Ascending aorta (tissue), 2 donors: ENCODE measurements around the gene RPRML. TPM values are rescaled to one million over a fixed set of nuclear protein-coding genes. Genes with fewer than 3 reads are reported as not detected.

ENCODE experiments used
- DNase-seq, 2 donors: peaks; one replicate each; pipeline ENCODE4 v3.0.0-alpha.2; 2019; ENCODE audit warnings: low spot score in 2 of 2
- H3K27ac ChIP-seq, 2 donors: fragments of 200-600 bp; sonication (generic); one replicate each; pipeline ENCODE4 v1.5.1; 2016 to 2017; ENCODE audit warnings: mild to moderate bottlenecking in 1 of 2
- H3K27me3 ChIP-seq: fragments of 200-600 bp; sonication (generic); one replicate; pipeline ENCODE4 v1.5.1; 2017
- H3K36me3 ChIP-seq, 2 donors: fragments of 200-600 bp; sonication (generic); one replicate each; pipeline ENCODE4 v1.5.1; 2016
- H3K4me1 ChIP-seq, 2 donors: fragments of 200-600 bp; sonication (generic); one replicate each; pipeline ENCODE4 v1.5.1; 2016 to 2017; ENCODE audit warnings: mild to moderate bottlenecking in 1 of 2
- H3K4me3 ChIP-seq, 2 donors: fragments of 200-600 bp; sonication (generic); one replicate each; pipeline ENCODE4 v1.5.1; 2016 to 2017; ENCODE audit warnings: mild to moderate bottlenecking in 1 of 2
- H3K9me3 ChIP-seq, 2 donors: fragments of 200-600 bp; sonication (generic); one replicate each; pipeline ENCODE4 v1.5.1; 2016
- intact Hi-C: fragments of 100-400 bp; cut with DNase I; formaldehyde crosslinking; loops from one replicate; pipeline ENCODE4 v1.15.1; 2023
- total RNA-seq: library from RNA; depleted of rRNA; stranded (reverse); fragments of >200 nt; gene quantifications from one replicate; pipeline ENCODE4 v1.1.0, GENCODE V29; 2016
- TF ChIP-seq, protein P1 (sequence below), 3 experiments: fragments of 200-600 bp in 2 of 3; fragments of 450-650 bp in 1 of 3; sonication (generic) in 2 of 3; IDR thresholded peaks; one replicate each; pipeline ENCODE4 v1.5.1; 2016 to 2019; ENCODE audit warnings: antibody characterized with exemption in 3 of 3, mild to moderate bottlenecking in 1 of 3, moderate library complexity in 1 of 3

The RPRML gene
- total RNA-seq, 1 donor from 2014 or later = not detected

DNA sequence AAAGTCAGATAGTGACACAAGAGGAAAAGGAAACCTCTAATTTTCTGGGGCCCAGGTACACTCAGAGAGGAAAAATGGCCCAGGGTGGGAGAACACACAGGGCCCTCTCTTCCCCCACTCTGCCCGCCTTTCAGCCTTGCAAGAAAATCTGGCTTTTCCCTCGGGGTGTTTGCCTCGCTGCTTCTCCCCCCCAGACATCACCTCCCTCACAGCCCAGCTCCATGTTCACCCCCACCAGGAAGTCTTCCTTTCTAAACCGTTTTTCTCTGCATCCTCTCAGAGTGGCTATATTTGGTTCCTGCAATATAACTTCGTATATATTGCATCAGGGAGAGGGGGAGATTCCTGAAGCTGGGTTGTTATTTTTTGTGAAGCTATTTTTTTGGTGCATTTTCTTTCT, 27.3 kb downstream of the RPRML start:
- Histone ChIP-seq H3K27ac (no peak overlapping the region), H3K9me3 (no peaks in the 10 kb centered on the region), H3K27me3 (no peaks in the 10 kb centered on the region), H3K4me1 (no peaks in the 10 kb centered on the region), H3K4me3 (no peak overlapping the region), H3K36me3 (no peaks in the 10 kb centered on the region)
- no peak for DNase-seq
- TF ChIP-seq, protein P1, sequence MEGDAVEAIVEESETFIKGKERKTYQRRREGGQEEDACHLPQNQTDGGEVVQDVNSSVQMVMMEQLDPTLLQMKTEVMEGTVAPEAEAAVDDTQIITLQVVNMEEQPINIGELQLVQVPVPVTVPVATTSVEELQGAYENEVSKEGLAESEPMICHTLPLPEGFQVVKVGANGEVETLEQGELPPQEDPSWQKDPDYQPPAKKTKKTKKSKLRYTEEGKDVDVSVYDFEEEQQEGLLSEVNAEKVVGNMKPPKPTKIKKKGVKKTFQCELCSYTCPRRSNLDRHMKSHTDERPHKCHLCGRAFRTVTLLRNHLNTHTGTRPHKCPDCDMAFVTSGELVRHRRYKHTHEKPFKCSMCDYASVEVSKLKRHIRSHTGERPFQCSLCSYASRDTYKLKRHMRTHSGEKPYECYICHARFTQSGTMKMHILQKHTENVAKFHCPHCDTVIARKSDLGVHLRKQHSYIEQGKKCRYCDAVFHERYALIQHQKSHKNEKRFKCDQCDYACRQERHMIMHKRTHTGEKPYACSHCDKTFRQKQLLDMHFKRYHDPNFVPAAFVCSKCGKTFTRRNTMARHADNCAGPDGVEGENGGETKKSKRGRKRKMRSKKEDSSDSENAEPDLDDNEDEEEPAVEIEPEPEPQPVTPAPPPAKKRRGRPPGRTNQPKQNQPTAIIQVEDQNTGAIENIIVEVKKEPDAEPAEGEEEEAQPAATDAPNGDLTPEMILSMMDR (IDR thresholded peaks at IDR 0.05) = no peak
- intact Hi-C loops = no loop called here

DNA sequence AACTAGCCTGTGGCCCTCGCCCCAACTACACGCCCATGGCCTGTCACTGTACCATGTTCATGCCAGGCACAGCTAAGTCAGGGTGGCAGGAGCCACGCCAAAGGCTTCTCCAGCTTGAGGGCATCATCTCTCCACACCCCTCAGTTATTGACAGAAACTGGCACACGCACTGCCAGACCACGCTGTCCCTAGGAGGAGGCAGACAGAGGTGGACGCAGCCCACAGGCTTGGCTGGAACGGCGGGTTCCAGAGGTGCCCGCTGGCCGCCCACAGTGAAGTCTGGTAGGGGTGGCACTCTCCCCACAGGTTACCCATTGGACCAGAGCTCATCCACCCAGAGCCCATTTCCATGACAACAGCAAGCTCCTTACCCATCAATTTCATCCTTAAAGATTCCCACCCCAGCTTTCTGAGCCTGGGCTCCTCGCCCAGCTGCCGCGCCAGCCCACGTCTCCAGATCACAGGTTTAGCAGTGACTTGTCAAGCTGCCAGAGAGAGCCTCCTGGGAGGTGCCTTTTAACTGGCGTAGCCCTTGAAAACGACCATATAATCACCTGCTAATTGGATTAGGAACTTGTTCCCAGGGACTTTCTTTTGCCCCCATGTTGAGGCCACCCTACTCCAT, 27.9 kb downstream of the RPRML start:
- TF ChIP-seq, protein P1 (IDR thresholded peaks at IDR 0.05) = no peak
- DNase-seq = no peak
- H3K4me1 ChIP-seq = no peaks in the 10 kb centered on the region
- no peaks in the 10 kb centered on the region for H3K36me3 ChIP-seq
- H3K9me3 ChIP-seq = no peaks in the 10 kb centered on the region
- intact Hi-C loops = no loop called here
- no peaks in the 10 kb centered on the region for H3K27me3 ChIP-seq
- H3K27ac ChIP-seq = no peak overlapping the region
- no peak overlapping the region for H3K4me3 ChIP-seq

DNA sequence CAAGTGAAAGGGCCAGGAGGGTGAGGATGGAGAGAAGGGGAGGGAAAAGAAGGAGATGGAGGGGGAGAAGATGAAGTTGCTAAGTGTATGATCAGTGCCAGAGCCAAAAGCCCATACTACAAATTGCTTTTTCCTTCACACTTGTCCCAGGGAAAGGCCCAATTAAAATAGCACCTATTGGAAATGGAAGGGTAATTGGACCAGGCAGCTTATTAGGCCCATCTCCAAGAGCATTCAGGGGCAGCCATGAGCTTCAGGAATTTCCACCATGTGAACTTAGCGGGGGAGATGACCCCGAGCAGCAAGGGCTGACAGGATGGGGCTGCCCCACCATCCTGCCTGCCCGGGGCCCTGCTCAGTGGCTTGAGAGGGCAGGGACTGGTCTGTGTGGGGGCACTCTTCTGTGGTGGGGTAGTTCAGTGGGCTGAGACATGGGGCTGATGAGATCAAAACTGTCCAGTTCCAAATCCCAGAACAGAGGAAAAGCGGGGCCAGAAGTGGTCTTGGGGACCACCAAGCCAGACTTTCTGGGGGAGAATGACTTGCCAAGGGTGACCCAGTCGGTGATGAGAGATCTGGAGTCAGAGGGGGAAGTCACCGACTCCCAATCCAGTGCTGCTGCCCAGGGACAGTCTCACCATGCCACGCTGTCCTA, 28.6 kb downstream of the RPRML start:
- H3K27me3 ChIP-seq = no peaks in the 10 kb centered on the region
- no peak for DNase-seq
- no peaks in the 10 kb centered on the region for H3K4me1 ChIP-seq
- no peaks in the 10 kb centered on the region for H3K9me3 ChIP-seq
- H3K36me3 ChIP-seq = no peaks in the 10 kb centered on the region
- TF ChIP-seq, protein P1 (IDR thresholded peaks at IDR 0.05) = no peak
- H3K27ac ChIP-seq = no peak overlapping the region
- intact Hi-C loops = no loop called here
- H3K4me3 ChIP-seq = no peak overlapping the region

DNA sequence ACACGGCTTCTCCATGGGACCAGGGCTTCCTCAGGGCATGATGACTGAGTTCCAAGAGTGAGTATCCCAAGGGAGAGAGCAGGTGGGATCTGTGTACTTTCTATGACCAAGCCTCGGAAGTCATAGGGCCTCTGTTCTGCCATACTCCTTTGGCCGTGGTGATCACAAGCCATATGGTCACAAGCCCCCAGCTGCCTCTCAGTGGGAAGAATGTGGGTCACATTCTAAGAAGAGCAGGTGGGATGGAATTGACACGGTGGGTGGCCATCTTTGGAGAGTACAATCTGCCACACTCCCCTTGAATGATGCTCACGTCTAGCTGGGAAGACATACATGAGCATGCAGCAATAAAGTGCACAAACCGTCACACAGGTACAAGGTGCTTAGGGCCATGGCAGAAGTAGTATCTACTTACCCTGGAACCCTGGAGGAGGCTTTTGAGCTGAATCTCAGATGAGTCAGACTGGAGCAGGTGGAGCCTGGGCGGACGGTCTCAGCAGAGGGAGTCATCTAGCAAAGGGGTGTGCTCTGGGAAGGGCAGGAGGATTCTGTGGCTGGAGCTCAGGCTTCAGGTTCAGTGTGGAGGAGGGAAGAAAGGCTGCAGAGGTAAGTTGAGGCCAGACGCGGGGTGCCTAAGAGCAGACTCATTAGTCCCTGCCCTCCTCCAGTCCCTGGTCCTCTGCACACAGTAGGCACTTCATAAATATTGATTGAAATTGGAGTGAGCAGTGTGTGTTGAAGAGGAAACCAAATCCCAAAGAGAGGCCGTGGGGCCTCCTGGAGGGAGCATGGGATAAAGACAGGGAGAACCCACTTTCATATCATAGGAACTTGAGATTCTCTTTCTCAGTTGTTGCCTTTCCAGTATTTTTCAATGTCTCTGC, 29.5 kb downstream of the RPRML start:
- Histone ChIP-seq H3K9me3 (no peaks in the 10 kb centered on the region), H3K27ac (no peak overlapping the region), H3K27me3 (no peaks in the 10 kb centered on the region), H3K4me1 (peaks cover 0 to 1% of the 10 kb centered on the region in 2 donors), H3K36me3 (no peaks in the 10 kb centered on the region), H3K4me3 (no peak overlapping the region)
- DNase-seq = no peak
- intact Hi-C loops = no loop called here
- TF ChIP-seq, protein P1 (IDR thresholded peaks at IDR 0.05) = no peak

GRCh38 chr17:46948544-46948943, 30.5 kb downstream of the RPRML start:
- intact Hi-C loops = no loop called here
- DNase-seq = no peak
- H3K9me3 ChIP-seq = no peaks in the 10 kb centered on the region
- no peak overlapping the region for H3K27ac ChIP-seq
- no peaks in the 10 kb centered on the region for H3K27me3 ChIP-seq
- H3K4me1 ChIP-seq = peaks cover 6 to 8% of the 10 kb centered on the region in 2 donors
- no peaks in the 10 kb centered on the region for H3K36me3 ChIP-seq
- TF ChIP-seq, protein P1 (IDR thresholded peaks at IDR 0.05) = no peak
- H3K4me3 ChIP-seq = no peak overlapping the region
